ENCODE results near the gene MUC6.
"Not testable (repeated sequence)": the region's sequence is repeated elsewhere in the genome, so short reads cannot be mapped to it uniquely, and the experiment has no call there.

The MUC6 gene

GRCh38 chr11:984546-984945 lies 52.0 kb downstream of the MUC6 start:
- no peak for DNase-seq

GRCh38 chr11:981764-982163 lies 54.8 kb downstream of the MUC6 start:
- DNase-seq, result no peak

GRCh38 chr11:980438-981357 lies 55.8 kb downstream of the MUC6 start:
- no peak for DNase-seq

GRCh38 chr11:978781-979180 lies 57.7 kb downstream of the MUC6 start:
- DNase-seq, result no peak

GRCh38 chr11:977830-978720 lies 58.4 kb downstream of the MUC6 start:
- peak; percentile 22 to 52 for DNase-seq

- DNase-seq, result no peak
Measured at GRCh38 chr11:976431-977160, 59.9 kb downstream of the MUC6 start.

GRCh38 chr11:975827-976226 lies 60.7 kb downstream of the MUC6 start:
- peak in 1 of 2 donors; percentile 28 for DNase-seq

GRCh38 chr11:975376-975775 lies 61.1 kb downstream of the MUC6 start:
- not testable (repeated sequence) for DNase-seq

GRCh38 chr11:973237-973636 lies 63.3 kb downstream of the MUC6 start:
- DNase-seq, result no peak

GRCh38 chr11:972523-973211 lies 63.9 kb downstream of the MUC6 start:
- DNase-seq, result no peak

- no peak for DNase-seq
Measured at GRCh38 chr11:971731-972365, 64.7 kb downstream of the MUC6 start.

- DNase-seq, result no peak
Measured at GRCh38 chr11:971092-971690, 65.3 kb downstream of the MUC6 start.

GRCh38 chr11:970319-970871 lies 66.1 kb downstream of the MUC6 start:
- DNase-seq, result no peak

GRCh38 chr11:969651-970205 lies 66.8 kb downstream of the MUC6 start:
- no peak for DNase-seq

- no peak for DNase-seq
Measured at GRCh38 chr11:968822-969221, 67.7 kb downstream of the MUC6 start.

- no peak for DNase-seq
Measured at GRCh38 chr11:967995-968751, 68.3 kb downstream of the MUC6 start.

GRCh38 chr11:965206-965775 lies 71.2 kb downstream of the MUC6 start:
- DNase-seq, result no peak

GRCh38 chr11:963852-964251 lies 72.7 kb downstream of the MUC6 start:
- DNase-seq, result no peak

Measured in inflammatory macrophage treated with lipopolysaccharide for 1 hour (primary cell).